PC-3 (cell line): Measurements from ENCODE around the gene TOMM70. TPM values are rescaled to one million over a fixed set of nuclear protein-coding genes. Genes with fewer than 3 reads are reported as not detected.

Source experiments
- ATAC-seq: fragments of 200-7000 bp; cut with Tn5 transposase; 2 replicates; pipeline ENCODE4 v1.9.1; 2020; ENCODE audit warnings: mild to moderate bottlenecking, moderate library complexity
- BruUV-seq: library from RNA; stranded (reverse); fragments of 400-500 nt; replicated peaks from 2 replicates; lab custom pipeline; 2021; lab: Mats Ljungman, UMichigan
- CTCF ChIA-PET: fragments of 300-600 bp; sonication (Branson Sonifier 250); formaldehyde crosslinking; loops from one replicate; lab custom pipeline; 2022; ENCODE audit warnings: antibody characterized with exemption; lab: Charles Lee
- POLR2A ChIA-PET: fragments of 300-600 bp; sonication (Branson Sonifier 250); formaldehyde crosslinking; loops from one replicate; lab custom pipeline; 2022; ENCODE audit warnings: antibody characterized with exemption; ENCODE audit not compliant: unreplicated experiment; lab: Charles Lee
- DNase-seq: peaks from one replicate; pipeline ENCODE4 v3.0.0-alpha.2; 2015
- H2AFZ ChIP-seq: fragments of 300-600 bp; sonication (generic); 2 replicates; pipeline ENCODE4 v1.6.0; 2016; ENCODE audit warnings: antibody characterized with exemption, low read length
- H3F3A ChIP-seq: fragments of 300-600 bp; sonication (generic); one replicate; pipeline ENCODE4 v1.6.0; 2017; ENCODE audit warnings: antibody characterized with exemption, low read length, control low read depth, mild to moderate bottlenecking; ENCODE audit not compliant: unreplicated experiment
- H3K27ac ChIP-seq: fragments of 300-600 bp; sonication (generic); 2 replicates; pipeline ENCODE4 v1.5.1; 2016; ENCODE audit warnings: mild to moderate bottlenecking, low read length
- H3K27me3 ChIP-seq: fragments of 300-600 bp; sonication (generic); 2 replicates; pipeline ENCODE4 v1.6.1; 2016; ENCODE audit warnings: low read length, mixed read lengths
- H3K36me3 ChIP-seq: fragments of 300-600 bp; sonication (generic); 2 replicates; pipeline ENCODE4 v1.6.1; 2016; ENCODE audit warnings: low read depth, mixed run types, low read length, mixed read lengths
- H3K4me1 ChIP-seq: fragments of 300-600 bp; sonication (generic); 2 replicates; pipeline ENCODE4 v1.5.1; 2016; ENCODE audit warnings: low read length; ENCODE audit not compliant: insufficient read depth
- H3K4me2 ChIP-seq: fragments of 300-600 bp; sonication (generic); 2 replicates; pipeline ENCODE4 v1.6.0; 2016; ENCODE audit warnings: low read length
- H3K4me3 ChIP-seq: fragments of 300-600 bp; sonication (generic); 2 replicates; pipeline ENCODE4 v1.5.1; 2016; ENCODE audit warnings: mild to moderate bottlenecking, low read length, mixed read lengths
- H3K79me2 ChIP-seq: fragments of 300-600 bp; sonication (generic); 2 replicates; pipeline ENCODE4 v1.6.1; 2017; ENCODE audit warnings: low read length, mixed read lengths
- H3K9ac ChIP-seq: fragments of 300-600 bp; sonication (generic); 2 replicates; pipeline ENCODE4 v1.6.0; 2016; ENCODE audit warnings: mild to moderate bottlenecking, low read length
- H3K9me2 ChIP-seq: fragments of 300-600 bp; sonication (generic); replicated peaks from 2 replicates; pipeline ENCODE4 v1.6.1; 2016; ENCODE audit warnings: mixed run types, low read length, mixed read lengths
- H3K9me3 ChIP-seq: fragments of 300-600 bp; sonication (generic); 2 replicates; pipeline ENCODE4 v1.6.1; 2016; ENCODE audit warnings: low read length, mixed read lengths
- H4K20me1 ChIP-seq: fragments of 300-600 bp; sonication (generic); 2 replicates; pipeline ENCODE4 v1.6.1; 2016; ENCODE audit warnings: low read length, mixed read lengths
- EZH2 ChIP-seq: fragments of 300-600 bp; sonication (generic); IDR thresholded peaks from one replicate; pipeline ENCODE4 v1.6.1; 2017; ENCODE audit warnings: antibody characterized with exemption, mild to moderate bottlenecking, low read length; ENCODE audit not compliant: unreplicated experiment
- EZH2phosphoT487 ChIP-seq: fragments of 300-600 bp; sonication (generic); IDR thresholded peaks from 2 replicates; pipeline ENCODE4 v1.6.1; 2018; ENCODE audit warnings: mild to moderate bottlenecking, antibody characterized with exemption, low read length, borderline replicate concordance
- intact Hi-C: fragments of 100-400 bp; cut with micrococcal nuclease; formaldehyde crosslinking; loops from 2 replicates; pipeline ENCODE4 v1.9.0; 2023
- total RNA-seq: library from RNA; depleted of rRNA; stranded (reverse); fragments of >200 nt; gene quantifications from 2 replicates; pipeline ENCODE4 v1.2.3, GENCODE V29; 2014
- TF ChIP-seq, protein P1 (sequence below): fragments of 300-600 bp; sonication (generic); conservative IDR thresholded peaks from 2 replicates; pipeline ENCODE4 v1.5.1; 2017; ENCODE audit warnings: antibody characterized with exemption, low read depth, mild to moderate bottlenecking, low read length

TOMM70 gene
- total RNA-seq, 1 experiment from 2014 or later: 85.3 TPM

DNA sequence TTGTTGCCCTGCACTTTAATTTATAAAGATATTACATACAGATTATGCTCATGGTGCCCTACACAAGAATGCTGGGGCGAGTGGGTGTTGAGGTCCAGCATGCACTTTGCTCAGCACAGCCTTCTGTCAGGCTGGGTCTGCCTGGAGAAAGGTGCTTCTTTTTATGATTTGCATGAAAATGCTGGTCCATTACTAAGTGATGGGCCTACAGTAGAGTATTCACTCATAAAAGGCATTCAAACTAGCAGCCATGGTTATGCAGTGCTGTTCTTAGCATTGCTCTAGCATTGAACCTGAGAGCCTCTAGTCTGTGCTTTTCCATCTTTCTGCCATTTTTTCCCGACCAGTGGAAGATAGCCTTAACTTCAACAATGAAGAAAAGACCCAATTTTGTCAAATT is 12.7 kb upstream of the TOMM70 start:
- BruUV-seq: no TSS peak
- no peaks in the 10 kb centered on the region for H3F3A ChIP-seq
- no peak overlapping the region for H3K4me3 ChIP-seq
- H3K9ac ChIP-seq: no peak overlapping the region
- ChIA-PET POLR2A (no interaction called here), CTCF (no interaction called here)
- H3K79me2 ChIP-seq: peaks cover 14% of the 10 kb centered on the region
- no peaks in the 10 kb centered on the region for H4K20me1 ChIP-seq
- no peak overlapping the region for H3K4me2 ChIP-seq
- no peaks in the 10 kb centered on the region for H3K9me3 ChIP-seq
- no peak overlapping the region for H3K27ac ChIP-seq
- no peak for DNase-seq
- no peak overlapping the region for H2AFZ ChIP-seq
- intact Hi-C loops: no loop called here
- no peaks in the 10 kb centered on the region for H3K27me3 ChIP-seq
- no peak for TF ChIP-seq EZH2phosphoT487
- TF ChIP-seq EZH2: no peak
- TF ChIP-seq, protein P1, sequence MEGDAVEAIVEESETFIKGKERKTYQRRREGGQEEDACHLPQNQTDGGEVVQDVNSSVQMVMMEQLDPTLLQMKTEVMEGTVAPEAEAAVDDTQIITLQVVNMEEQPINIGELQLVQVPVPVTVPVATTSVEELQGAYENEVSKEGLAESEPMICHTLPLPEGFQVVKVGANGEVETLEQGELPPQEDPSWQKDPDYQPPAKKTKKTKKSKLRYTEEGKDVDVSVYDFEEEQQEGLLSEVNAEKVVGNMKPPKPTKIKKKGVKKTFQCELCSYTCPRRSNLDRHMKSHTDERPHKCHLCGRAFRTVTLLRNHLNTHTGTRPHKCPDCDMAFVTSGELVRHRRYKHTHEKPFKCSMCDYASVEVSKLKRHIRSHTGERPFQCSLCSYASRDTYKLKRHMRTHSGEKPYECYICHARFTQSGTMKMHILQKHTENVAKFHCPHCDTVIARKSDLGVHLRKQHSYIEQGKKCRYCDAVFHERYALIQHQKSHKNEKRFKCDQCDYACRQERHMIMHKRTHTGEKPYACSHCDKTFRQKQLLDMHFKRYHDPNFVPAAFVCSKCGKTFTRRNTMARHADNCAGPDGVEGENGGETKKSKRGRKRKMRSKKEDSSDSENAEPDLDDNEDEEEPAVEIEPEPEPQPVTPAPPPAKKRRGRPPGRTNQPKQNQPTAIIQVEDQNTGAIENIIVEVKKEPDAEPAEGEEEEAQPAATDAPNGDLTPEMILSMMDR: no peak
- ATAC-seq: no peak
- H3K4me1 ChIP-seq: no peaks in the 10 kb centered on the region
- H3K36me3 ChIP-seq: peaks cover 9% of the 10 kb centered on the region; the same call in 1 of the 2 replicates
- H3K9me2 ChIP-seq: no peaks in the 10 kb centered on the region

DNA sequence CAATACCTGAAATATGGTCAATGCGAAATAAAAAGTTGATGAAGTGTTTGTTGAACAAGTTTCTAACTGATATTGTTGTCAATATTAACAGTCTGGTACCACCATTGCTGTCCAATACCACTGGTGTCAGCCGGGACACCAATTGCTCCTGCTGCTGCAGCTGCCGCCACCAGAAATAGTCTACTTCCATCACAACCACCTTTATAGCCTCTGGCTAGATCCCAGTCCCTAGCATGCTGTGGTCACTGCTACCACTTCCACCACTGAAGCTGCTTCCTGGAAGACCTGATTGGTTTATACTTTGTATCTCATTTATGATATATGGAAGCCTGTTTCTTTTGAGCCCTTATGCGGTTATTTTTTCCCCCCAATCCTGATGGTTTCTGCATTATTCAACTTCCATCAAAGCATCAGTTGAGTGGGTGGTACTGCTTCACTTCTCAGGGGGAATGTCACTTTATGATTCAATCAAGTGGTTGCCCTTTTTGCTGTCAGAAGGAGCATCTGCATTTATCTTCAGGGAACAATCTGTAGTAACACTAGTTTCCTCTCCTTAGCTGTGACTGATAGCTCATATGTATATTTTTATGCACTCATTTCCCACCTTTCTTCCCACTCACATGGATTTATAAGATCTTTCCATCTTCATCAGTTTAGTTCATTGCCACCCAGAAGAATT is 12.2 kb upstream of the TOMM70 start:
- ChIA-PET POLR2A (no interaction called here), CTCF (no interaction called here)
- DNase-seq: no peak
- TF ChIP-seq, protein P1: no peak
- no peak for TF ChIP-seq EZH2phosphoT487
- TF ChIP-seq EZH2: no peak
- Histone ChIP-seq H4K20me1 (no peaks in the 10 kb centered on the region), H3K9me2 (no peaks in the 10 kb centered on the region), H3K27ac (no peak overlapping the region), H3K27me3 (no peaks in the 10 kb centered on the region), H3K4me3 (no peak overlapping the region), H3F3A (no peaks in the 10 kb centered on the region), H2AFZ (no peak overlapping the region), H3K9me3 (0 out of 2 replicates have a peak, but pooled peaks cover under 1% of the 10 kb centered on the region), H3K4me1 (no peaks in the 10 kb centered on the region), H3K79me2 (peaks cover 19% of the 10 kb centered on the region), H3K9ac (no peak overlapping the region), H3K36me3 (peaks cover 13% of the 10 kb centered on the region; the same call in 1 of the 2 replicates), H3K4me2 (no peak overlapping the region)
- intact Hi-C loops: no loop called here
- no TSS peak for BruUV-seq
- no peak for ATAC-seq
